Endothelial cell of umbilical vein (primary cell): ENCODE results near the gene SYNPR. TPM values are rescaled to one million over a fixed set of nuclear protein-coding genes. Genes with fewer than 3 reads are reported as not detected.

Experiments used
- BruUV-seq: library from RNA; stranded (reverse); fragments of 400-500 nt; replicated peaks from 2 replicates; lab custom pipeline; 2021; lab: Mats Ljungman, UMichigan
- CTCF ChIA-PET: fragments of 300-600, 350-600 bp; sonication (Branson Sonifier 250); formaldehyde crosslinking; loops from one replicate; lab custom pipeline; 2021; ENCODE audit warnings: antibody characterized with exemption, inconsistent platforms; lab: Charles Lee
- POLR2A ChIA-PET: fragments of 300-600, 350-600 bp; sonication (Branson Sonifier 250); formaldehyde crosslinking; loops from one replicate; lab custom pipeline; 2021; ENCODE audit warnings: antibody characterized with exemption, inconsistent platforms; lab: Charles Lee
- DNase-seq: peaks from one replicate; pipeline ENCODE4 v3.0.0-alpha.2; 2011; ENCODE audit warnings: low read depth, low spot score
- FAIRE-seq: peaks from 2 replicates; lab custom pipeline; 2011; peaks lifted over from hg19 to GRCh38; lab: Jason Lieb, UNC
- H2AFZ ChIP-seq: 2 replicates; pipeline ENCODE4 v1.6.0; 2012; ENCODE audit warnings: low read depth, low read length, control low read depth, inconsistent platforms
- H3K27ac ChIP-seq: 2 replicates; pipeline ENCODE4 v1.5.1; 2011; ENCODE audit warnings: low read depth, mild to moderate bottlenecking, control low read depth, low read length, moderate library complexity; ENCODE audit not compliant: insufficient read depth
- H3K27me3 ChIP-seq, 2 experiments: 2 replicates each; pipeline versions ENCODE4 v1.6.0 to v1.6.1; 2011; ENCODE audit warnings: low read length in 2 of 2, mixed read lengths in 1 of 2; ENCODE audit not compliant: control insufficient read depth in 2 of 2, insufficient read depth in 2 of 2
- H3K36me3 ChIP-seq, 2 experiments: 2 replicates in 1 of 2; 3 replicates in 1 of 2; pipeline ENCODE4 v1.5.1; 2011; ENCODE audit warnings: low read length in 2 of 2, mild to moderate bottlenecking in 1 of 2, moderate library complexity in 1 of 2; ENCODE audit not compliant: control insufficient read depth in 2 of 2, insufficient read depth in 2 of 2; ENCODE audit errors: extremely low read depth in 1 of 2
- H3K4me1 ChIP-seq: 3 replicates; pipeline ENCODE4 v1.5.1; 2011; ENCODE audit warnings: mild to moderate bottlenecking, low read length; ENCODE audit not compliant: control insufficient read depth, insufficient read depth; ENCODE audit errors: extremely low read depth
- H3K4me2 ChIP-seq: 2 replicates; pipeline ENCODE4 v1.6.1; 2011; ENCODE audit warnings: low read length, control low read depth, mixed read lengths; ENCODE audit not compliant: insufficient read depth
- H3K4me3 ChIP-seq, 3 experiments: fragments of 200-600 bp in 1 of 3; sonication (generic), shearing (Covaris generic) in 1 of 3; replicated peaks in 1 of 3; 2 replicates each; pipeline ENCODE4 v1.5.1; 2011 to 2016; ENCODE audit warnings: control low read depth in 3 of 3, low read length in 3 of 3, mild to moderate bottlenecking in 2 of 3, inconsistent platforms in 1 of 3, low read depth in 1 of 3, moderate library complexity in 1 of 3; ENCODE audit not compliant: insufficient read depth in 1 of 3
- H3K79me2 ChIP-seq: 2 replicates; pipeline ENCODE4 v1.6.0; 2012; ENCODE audit warnings: low read length, inconsistent platforms; ENCODE audit not compliant: control insufficient read depth, insufficient read depth
- H3K9ac ChIP-seq: replicated peaks from 2 replicates; pipeline ENCODE3; 2011; ENCODE audit warnings: low read length, control low read depth; ENCODE audit not compliant: insufficient read depth; ENCODE audit errors: extremely low read depth
- H3K9me1 ChIP-seq: replicated peaks from 3 replicates; pipeline ENCODE4 v1.6.0; 2011; ENCODE audit warnings: mild to moderate bottlenecking, low read length; ENCODE audit not compliant: control insufficient read depth, insufficient read depth; ENCODE audit errors: extremely low read depth
- H3K9me3 ChIP-seq: replicated peaks from 2 replicates; pipeline ENCODE4 v1.5.1; 2012; ENCODE audit warnings: low read length, inconsistent platforms; ENCODE audit not compliant: control insufficient read depth, insufficient read depth
- H4K20me1 ChIP-seq: replicated peaks from 2 replicates; pipeline ENCODE3; 2011; ENCODE audit warnings: mild to moderate bottlenecking, low read length; ENCODE audit not compliant: control insufficient read depth, insufficient read depth; ENCODE audit errors: extremely low read depth
- EZH2 ChIP-seq: IDR thresholded peaks from 2 replicates; pipeline ENCODE4 v1.6.1; 2012; ENCODE audit warnings: borderline replicate concordance, low read depth, mild to moderate bottlenecking, moderate library complexity, low read length, inconsistent platforms; ENCODE audit not compliant: severe bottlenecking
- FOS ChIP-seq: IDR thresholded peaks from 2 replicates; pipeline ENCODE4 v1.6.1; 2011; ENCODE audit warnings: mild to moderate bottlenecking, low read length, moderate library complexity, borderline replicate concordance; ENCODE audit not compliant: insufficient read depth
- GATA2 ChIP-seq: IDR thresholded peaks from 2 replicates; pipeline ENCODE4 v1.7.0; 2011; ENCODE audit warnings: low read depth, mild to moderate bottlenecking, moderate library complexity, mixed read lengths, low read length; ENCODE audit not compliant: insufficient read length, insufficient read depth
- JUN ChIP-seq: IDR thresholded peaks from 2 replicates; pipeline ENCODE4 v1.6.1; 2011; ENCODE audit warnings: borderline replicate concordance, low read depth; ENCODE audit not compliant: insufficient read length, insufficient read depth
- MYC ChIP-seq: IDR thresholded peaks from one replicate; pipeline ENCODE4 v1.6.1; 2011; ENCODE audit warnings: mild to moderate bottlenecking, low read depth, low read length
- POLR2A ChIP-seq: IDR thresholded peaks from 2 replicates; pipeline ENCODE4 v1.6.1; 2012; ENCODE audit warnings: low read depth, mild to moderate bottlenecking, control low read depth, low read length
- POLR2AphosphoS5 ChIP-seq: IDR thresholded peaks from 2 replicates; pipeline ENCODE4 v1.6.1; 2012; ENCODE audit warnings: low read depth, mild to moderate bottlenecking, control low read depth, low read length, moderate library complexity; ENCODE audit not compliant: insufficient read depth
- dilution Hi-C: fragments of 300-500 bp; cut with MboI; formaldehyde crosslinking; loops from one replicate; pipeline ENCODE4 v1.15.0; 2019; ENCODE audit warnings: low sequenced_read_pairs; ENCODE audit not compliant: extremely low pct_ligation_motif_present
- intact Hi-C: fragments of 100-400 bp; cut with micrococcal nuclease; formaldehyde crosslinking; loops from one replicate; pipeline ENCODE4 v1.10.0; 2022
- polyA plus RNA-seq, 4 experiments: library from polyadenylated mRNA; depleted of rRNA in 3 of 4; stranded (reverse) in 3 of 4; unstranded in 1 of 4; fragments of >200 nt; gene quantifications; 2 replicates each; pipeline versions ENCODE4 v1.2.1 to v1.2.3, GENCODE V29; 2011 to 2012; ENCODE audit warnings: missing spikeins in 1 of 4
- total RNA-seq: library from RNA; stranded (reverse); gene quantifications from 2 replicates; pipeline ENCODE4 v1.2.3, GENCODE V29; 2021
- TF ChIP-seq, protein P1 (sequence below): IDR thresholded peaks from 2 replicates; pipeline ENCODE4 v1.6.1; 2011; ENCODE audit not compliant: insufficient read depth, insufficient read length
- TF ChIP-seq, protein P2 (sequence below), 2 donors: IDR thresholded peaks; 1 replicate in 1 of 2; 2 replicates in 1 of 2; pipeline ENCODE4 v1.5.1; 2011; ENCODE audit warnings: low read length in 2 of 2, mild to moderate bottlenecking in 2 of 2, moderate library complexity in 2 of 2, control low read depth in 1 of 2, inconsistent platforms in 1 of 2, low read depth in 1 of 2; ENCODE audit not compliant: insufficient read depth in 1 of 2; ENCODE audit errors: extremely low read depth in 1 of 2

Gene SYNPR
- total and polyA plus RNA-seq, 2 donors (not counting 3 experiments of a cell fraction or from before 2014, with no cell fraction given), result not detected

DNA sequence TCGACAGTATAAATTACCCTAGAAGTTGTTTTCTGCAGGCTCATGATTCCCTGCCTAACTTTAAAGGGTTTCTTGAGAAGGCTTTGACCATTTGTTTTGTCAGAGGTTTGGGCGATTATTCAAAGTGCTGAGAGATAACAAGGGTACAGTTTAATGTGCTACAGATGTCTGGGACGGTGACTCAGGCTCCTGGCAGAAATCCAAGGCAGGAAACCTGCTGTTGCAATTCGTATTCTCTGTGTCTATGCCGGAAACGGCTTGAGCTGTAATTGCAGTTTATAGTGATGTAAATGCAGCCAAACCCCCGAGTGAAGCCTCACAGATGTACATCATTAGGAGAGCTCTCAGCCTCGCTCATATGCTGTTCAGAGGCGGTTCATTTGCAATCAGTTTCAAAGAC lies 65.6 kb downstream of the SYNPR start:
- FAIRE-seq, result peak; percentile 93

DNA sequence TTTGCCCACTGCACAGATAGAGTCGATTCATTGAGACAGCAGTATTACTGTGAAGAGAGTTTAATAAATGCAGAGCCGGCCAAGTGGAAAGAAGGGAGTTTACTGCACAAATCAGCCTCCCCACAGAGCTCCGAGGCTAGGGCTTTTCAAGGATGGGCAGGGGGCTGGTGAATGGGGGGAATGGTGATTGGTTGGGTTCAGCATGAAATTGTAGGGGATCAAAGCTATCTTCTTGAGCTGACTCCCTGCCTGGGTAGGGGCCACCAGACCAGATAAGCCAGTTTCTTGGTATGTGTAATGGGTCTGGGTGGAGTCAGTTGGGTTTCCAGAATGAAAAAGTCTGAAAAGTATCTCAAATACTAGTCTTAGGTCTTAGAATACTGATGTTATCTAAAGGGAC lies 66.6 kb downstream of the SYNPR start:
- ChIA-PET CTCF (interaction anchor here (1.7 kb wide), 1 partner anchor 474 kb away, joined by 5 read pairs; the partner anchor contains the start of gene C3orf49), POLR2A (no interaction called here)
- peaks cover 10% of the 10 kb centered on the region for H3K4me1 ChIP-seq
- H3K27ac ChIP-seq, result no peak overlapping the region
- no peak overlapping the region for H3K4me3 ChIP-seq
- H3K9me1 ChIP-seq, result no peaks in the 10 kb centered on the region
- intact Hi-C loops (no loop called here), dilution Hi-C loops (no loop called here)
- no peaks in the 10 kb centered on the region for H3K79me2 ChIP-seq
- H4K20me1 ChIP-seq, result no peaks in the 10 kb centered on the region
- FAIRE-seq (no peak), DNase-seq (no peak)
- no peak overlapping the region for H3K9ac ChIP-seq
- H3K36me3 ChIP-seq, result no peaks in the 10 kb centered on the region
- H3K27me3 ChIP-seq, result peaks cover 0 to 3% of the 10 kb centered on the region in 2 experiments
- no peaks in the 10 kb centered on the region for H3K9me3 ChIP-seq
- BruUV-seq, result no TSS peak
- H3K4me2 ChIP-seq, result no peak overlapping the region
- no peak for TF ChIP-seq MYC
- TF ChIP-seq EZH2, result no peak
- TF ChIP-seq, protein P1, sequence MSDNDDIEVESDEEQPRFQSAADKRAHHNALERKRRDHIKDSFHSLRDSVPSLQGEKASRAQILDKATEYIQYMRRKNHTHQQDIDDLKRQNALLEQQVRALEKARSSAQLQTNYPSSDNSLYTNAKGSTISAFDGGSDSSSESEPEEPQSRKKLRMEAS, result no peak
- TF ChIP-seq JUN, result no peak
- TF ChIP-seq FOS, result no peak
- TF ChIP-seq, protein P2, sequence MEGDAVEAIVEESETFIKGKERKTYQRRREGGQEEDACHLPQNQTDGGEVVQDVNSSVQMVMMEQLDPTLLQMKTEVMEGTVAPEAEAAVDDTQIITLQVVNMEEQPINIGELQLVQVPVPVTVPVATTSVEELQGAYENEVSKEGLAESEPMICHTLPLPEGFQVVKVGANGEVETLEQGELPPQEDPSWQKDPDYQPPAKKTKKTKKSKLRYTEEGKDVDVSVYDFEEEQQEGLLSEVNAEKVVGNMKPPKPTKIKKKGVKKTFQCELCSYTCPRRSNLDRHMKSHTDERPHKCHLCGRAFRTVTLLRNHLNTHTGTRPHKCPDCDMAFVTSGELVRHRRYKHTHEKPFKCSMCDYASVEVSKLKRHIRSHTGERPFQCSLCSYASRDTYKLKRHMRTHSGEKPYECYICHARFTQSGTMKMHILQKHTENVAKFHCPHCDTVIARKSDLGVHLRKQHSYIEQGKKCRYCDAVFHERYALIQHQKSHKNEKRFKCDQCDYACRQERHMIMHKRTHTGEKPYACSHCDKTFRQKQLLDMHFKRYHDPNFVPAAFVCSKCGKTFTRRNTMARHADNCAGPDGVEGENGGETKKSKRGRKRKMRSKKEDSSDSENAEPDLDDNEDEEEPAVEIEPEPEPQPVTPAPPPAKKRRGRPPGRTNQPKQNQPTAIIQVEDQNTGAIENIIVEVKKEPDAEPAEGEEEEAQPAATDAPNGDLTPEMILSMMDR (IDR thresholded peaks at IDR 0.05; ENCODE audit: extremely low read depth in 1 of 2, insufficient read depth in 1 of 2, low read depth in 1 of 2, low read length in 2 of 2), result no peak
- no peak for TF ChIP-seq POLR2A
- no peak for TF ChIP-seq POLR2AphosphoS5
- TF ChIP-seq GATA2, result no peak
- no peak overlapping the region for H2AFZ ChIP-seq

More for the DNA sequence above, 65.6 kb downstream of the SYNPR start:
- POLR2A ChIA-PET, result no interaction called here
- no peaks in the 10 kb centered on the region for H3K9me1 ChIP-seq
- H3K4me3 ChIP-seq, result no peak overlapping the region
- H4K20me1 ChIP-seq, result no peaks in the 10 kb centered on the region
- H3K9ac ChIP-seq, result no peak overlapping the region
- H3K27ac ChIP-seq, result no peak overlapping the region
- BruUV-seq, result no TSS peak
- H3K4me2 ChIP-seq, result peak overlapping the region; percentile 18
- H2AFZ ChIP-seq, result no peak overlapping the region
- H3K27me3 ChIP-seq, result peaks cover 0 to 3% of the 10 kb centered on the region in 2 experiments
- dilution Hi-C loops (no loop called here), intact Hi-C loops (no loop called here)
- no peaks in the 10 kb centered on the region for H3K79me2 ChIP-seq
- H3K9me3 ChIP-seq, result no peaks in the 10 kb centered on the region
- peak; percentile 84 for DNase-seq
- no peaks in the 10 kb centered on the region for H3K36me3 ChIP-seq
- peaks cover 10% of the 10 kb centered on the region for H3K4me1 ChIP-seq
- TF ChIP-seq FOS, result peak; percentile 85
- TF ChIP-seq EZH2, result no peak
- peak; percentile 50 for TF ChIP-seq JUN
- TF ChIP-seq GATA2, result peak; percentile 40
- peak; percentile 34 for TF ChIP-seq POLR2AphosphoS5
- CTCF ChIA-PET, result interaction anchor here (1.1 to 1.3 kb wide), 2 partner anchors 475 to 618 kb away, joined by 3 to 5 read pairs; partner anchors contain the start of gene C3orf49
